HEK293T (cell line): ENCODE data around the gene G3BP1.

Experiments
- HDGF ChIP-seq: fragments of 450-650 bp; IDR thresholded peaks from 2 replicates; pipeline ENCODE4 v1.6.1; 2017; ENCODE audit warnings: antibody characterized with exemption, borderline replicate concordance
- SP1 ChIP-seq: fragments of 450-650 bp; IDR thresholded peaks from 2 replicates; pipeline ENCODE4 v1.6.1; 2017

DNA sequence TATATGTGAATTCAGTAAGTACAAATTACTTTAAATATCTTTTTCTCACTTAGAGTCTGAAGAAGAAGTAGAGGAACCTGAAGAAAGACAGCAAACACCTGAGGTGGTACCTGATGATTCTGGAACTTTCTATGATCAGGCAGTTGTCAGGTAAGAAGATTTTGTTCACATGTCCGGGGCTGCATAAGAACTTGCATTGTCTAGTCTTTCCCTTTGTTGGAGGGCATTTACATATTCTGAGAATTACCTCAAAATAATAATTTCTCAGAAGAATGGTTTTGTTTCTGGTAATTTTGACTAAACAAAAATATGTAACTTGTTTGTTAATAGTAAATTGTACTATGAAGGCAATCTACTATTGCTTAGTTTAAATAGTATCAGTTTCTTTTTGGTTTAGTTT, 23.7 kb downstream of the G3BP1 start:
- TF ChIP-seq SP1 = no peak
- no peak for TF ChIP-seq HDGF
